ENCODE measurements around the gene SMCP.

SMCP gene

DNA sequence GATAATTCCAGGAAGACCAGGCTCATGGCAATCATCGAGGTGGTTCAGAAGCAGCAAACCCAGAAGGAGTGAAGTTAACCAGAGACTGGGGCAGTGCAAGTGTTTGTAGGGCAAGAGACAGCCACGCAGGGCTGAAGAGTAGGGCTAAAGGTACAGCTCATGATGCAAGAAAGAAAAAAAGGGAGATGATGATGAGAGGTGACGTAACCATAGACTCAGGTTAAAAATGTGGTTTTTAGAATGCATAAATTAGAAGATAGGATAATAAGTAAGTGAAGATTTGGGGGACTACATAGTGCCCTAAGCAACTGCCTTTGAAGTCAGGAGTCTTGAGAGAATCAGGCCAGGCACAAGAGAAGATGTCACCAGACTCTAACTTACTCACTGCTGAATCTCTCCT, 18.0 kb upstream of the SMCP start:
- TF ChIP-seq, protein P1, sequence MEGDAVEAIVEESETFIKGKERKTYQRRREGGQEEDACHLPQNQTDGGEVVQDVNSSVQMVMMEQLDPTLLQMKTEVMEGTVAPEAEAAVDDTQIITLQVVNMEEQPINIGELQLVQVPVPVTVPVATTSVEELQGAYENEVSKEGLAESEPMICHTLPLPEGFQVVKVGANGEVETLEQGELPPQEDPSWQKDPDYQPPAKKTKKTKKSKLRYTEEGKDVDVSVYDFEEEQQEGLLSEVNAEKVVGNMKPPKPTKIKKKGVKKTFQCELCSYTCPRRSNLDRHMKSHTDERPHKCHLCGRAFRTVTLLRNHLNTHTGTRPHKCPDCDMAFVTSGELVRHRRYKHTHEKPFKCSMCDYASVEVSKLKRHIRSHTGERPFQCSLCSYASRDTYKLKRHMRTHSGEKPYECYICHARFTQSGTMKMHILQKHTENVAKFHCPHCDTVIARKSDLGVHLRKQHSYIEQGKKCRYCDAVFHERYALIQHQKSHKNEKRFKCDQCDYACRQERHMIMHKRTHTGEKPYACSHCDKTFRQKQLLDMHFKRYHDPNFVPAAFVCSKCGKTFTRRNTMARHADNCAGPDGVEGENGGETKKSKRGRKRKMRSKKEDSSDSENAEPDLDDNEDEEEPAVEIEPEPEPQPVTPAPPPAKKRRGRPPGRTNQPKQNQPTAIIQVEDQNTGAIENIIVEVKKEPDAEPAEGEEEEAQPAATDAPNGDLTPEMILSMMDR (conservative IDR thresholded peaks at IDR 0.05; ENCODE audit: low read depth): no peak
- no peak for DNase-seq (ENCODE audit: low spot score)
- ChIA-PET CTCF (no interaction called here), POLR2A (ENCODE audit: low non-redundant PET) (no interaction called here)
- H3K27ac ChIP-seq: no peak overlapping the region

DNA sequence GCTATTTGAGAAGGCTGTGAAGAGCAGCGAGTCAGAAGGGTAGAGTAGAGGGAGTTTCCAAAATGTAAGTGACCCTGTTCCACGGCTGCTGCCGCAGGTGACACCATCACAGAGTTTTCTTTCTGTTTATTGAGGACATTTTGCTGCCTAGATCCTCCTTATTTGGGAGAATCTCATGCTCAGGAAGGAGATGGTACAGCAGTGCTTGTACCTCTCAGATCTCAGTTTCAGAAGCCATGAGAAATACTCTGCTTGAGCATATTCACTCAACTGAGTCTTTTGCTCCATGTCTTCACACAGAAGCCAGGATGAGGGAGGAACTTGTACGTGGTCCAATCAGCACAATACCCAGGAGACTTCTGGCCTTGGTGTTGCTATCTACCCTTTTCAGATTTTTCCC, 16.7 kb upstream of the SMCP start:
- CTCF ChIA-PET: interaction anchor here (0.6 kb wide), 1 partner anchor 364 kb away, joined by 3 read pairs; no protein-coding TSS in a partner anchor
- POLR2A ChIA-PET (ENCODE audit: low non-redundant PET): no interaction called here
- TF ChIP-seq, protein P1 (conservative IDR thresholded peaks at IDR 0.05; ENCODE audit: low read depth): no peak
- no peak for DNase-seq (ENCODE audit: low spot score)
- no peak overlapping the region for H3K27ac ChIP-seq

DNA sequence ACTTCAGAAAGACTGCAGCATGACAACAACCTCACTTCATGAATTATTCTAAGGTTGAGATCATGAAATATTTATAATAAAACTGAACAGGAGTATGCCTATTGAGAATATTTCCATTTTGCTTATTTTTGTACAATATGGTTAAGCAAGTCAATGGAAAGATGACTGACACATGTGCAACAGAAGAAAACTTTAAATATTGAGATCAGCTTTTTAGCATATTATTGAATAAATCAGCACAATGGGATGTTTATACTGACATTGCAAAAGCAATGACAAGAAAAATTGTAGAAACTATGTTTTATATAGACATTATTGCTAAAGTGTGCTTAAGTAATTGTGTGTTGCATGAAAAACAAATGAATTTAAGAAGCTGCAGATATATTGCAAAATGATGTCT, 13.7 kb upstream of the SMCP start:
- H3K27ac ChIP-seq: no peak overlapping the region
- ChIA-PET CTCF (no interaction called here), POLR2A (ENCODE audit: low non-redundant PET) (no interaction called here)
- DNase-seq (ENCODE audit: low spot score): no peak
- TF ChIP-seq, protein P1 (conservative IDR thresholded peaks at IDR 0.05; ENCODE audit: low read depth): no peak

DNA sequence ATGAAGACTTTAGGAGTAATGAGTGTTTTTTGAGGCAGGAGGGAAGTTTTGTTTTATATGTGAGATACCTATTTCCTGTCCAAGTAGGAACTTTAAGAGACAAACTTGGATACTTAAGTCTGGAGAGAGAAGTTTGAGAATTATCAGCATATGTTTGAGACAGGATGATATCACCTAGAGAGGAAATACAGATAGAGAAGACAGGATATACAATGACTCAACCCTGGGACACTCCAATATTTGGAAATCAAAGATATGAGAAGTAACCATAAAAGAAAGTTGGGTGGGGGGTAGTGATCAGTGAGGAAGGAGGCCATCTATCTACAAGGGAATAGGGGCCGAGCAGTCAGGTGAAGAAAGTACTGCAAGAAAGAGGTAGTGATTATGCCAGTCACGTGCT, 11.8 kb upstream of the SMCP start:
- ChIA-PET CTCF (interaction anchor here (0.5 to 0.7 kb wide), 2 partner anchors 212 to 239 kb away, joined by 3 to 6 read pairs; no protein-coding TSS in a partner anchor), POLR2A (ENCODE audit: low non-redundant PET) (no interaction called here)
- no peak for DNase-seq (ENCODE audit: low spot score)
- TF ChIP-seq, protein P1 (conservative IDR thresholded peaks at IDR 0.05; ENCODE audit: low read depth): no peak
- no peak overlapping the region for H3K27ac ChIP-seq

DNA sequence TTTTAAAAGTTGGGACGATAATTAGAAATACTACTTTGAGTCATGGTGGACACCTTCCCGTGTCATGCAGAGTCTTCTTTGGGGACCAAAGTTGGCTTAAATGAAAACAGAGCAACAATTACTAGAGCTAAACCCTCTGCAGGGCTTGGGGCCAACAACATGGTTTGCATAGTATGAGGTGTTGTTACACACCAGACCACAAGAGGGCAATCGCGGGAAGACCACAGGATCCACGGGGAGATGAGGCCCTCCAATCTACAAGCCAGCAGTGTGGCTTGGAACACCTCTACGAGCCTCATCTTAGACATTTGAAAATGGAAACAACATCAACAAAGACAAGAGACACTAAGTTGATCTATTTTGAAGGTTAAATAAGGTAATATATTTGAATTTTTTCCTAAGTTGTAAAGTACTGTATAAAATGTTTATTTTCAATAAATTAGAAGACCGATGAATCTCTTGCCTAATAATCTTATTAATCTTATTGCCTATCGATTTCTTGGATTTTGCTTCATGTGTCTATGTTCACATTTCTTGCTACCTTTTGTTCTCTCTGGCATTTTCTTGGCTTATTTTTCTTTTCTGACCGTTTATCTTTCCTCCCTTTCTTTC, 8.2 kb upstream of the SMCP start:
- TF ChIP-seq, protein P1 (conservative IDR thresholded peaks at IDR 0.05; ENCODE audit: low read depth): peak; percentile 86
- POLR2A ChIA-PET (ENCODE audit: low non-redundant PET): no interaction called here
- no peak overlapping the region for H3K27ac ChIP-seq
- peak; percentile 78 for DNase-seq (ENCODE audit: low spot score)
- CTCF ChIA-PET: interaction anchor here (0.6 to 4.6 kb wide), 23 partner anchors 9 to 806 kb away, joined by 3 to 37 read pairs (median 3); no protein-coding TSS in a partner anchor

DNA sequence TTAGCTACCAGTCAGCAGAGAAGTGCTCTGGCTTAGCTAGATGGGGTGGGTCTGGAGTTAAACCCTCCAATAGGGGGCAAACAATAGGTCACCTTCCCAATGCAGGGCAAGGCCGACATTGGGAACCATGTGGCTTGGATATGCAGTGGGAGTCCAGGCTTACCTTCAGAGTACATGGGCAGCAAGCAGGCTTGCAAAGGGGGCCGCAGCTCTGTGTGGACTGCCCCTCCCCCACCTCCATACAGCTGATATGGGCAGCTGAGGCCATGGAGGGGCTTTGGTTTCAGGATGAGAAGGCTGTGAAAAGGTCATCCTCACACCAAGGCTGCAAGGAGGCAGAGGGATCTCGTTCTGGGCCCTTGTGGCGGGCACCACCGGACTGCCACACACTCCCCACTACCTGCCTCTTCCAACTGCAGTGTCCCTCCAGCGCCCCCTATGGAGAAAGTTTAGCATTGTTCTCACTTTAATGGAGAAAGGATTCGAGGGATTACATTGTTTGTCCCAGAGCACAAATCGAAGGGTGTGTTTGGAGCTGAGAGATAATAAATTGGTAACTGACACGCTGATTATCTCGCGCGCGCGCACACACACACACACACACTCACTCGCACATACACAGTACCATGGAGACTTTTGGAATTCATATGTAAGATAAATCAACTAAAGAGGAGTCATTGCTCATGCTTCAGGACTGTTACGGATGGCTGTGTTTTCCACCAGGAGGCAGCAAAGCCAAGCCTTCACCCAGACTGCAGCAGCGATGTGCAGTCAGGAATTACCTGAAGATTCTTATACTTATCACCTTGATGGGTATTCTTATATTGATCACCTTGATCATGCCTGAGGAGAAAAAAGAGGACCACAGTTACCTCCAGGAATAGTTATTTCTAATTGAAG, 7.0 kb upstream of the SMCP start:
- TF ChIP-seq, protein P1 (conservative IDR thresholded peaks at IDR 0.05; ENCODE audit: low read depth): peak; percentile 66
- POLR2A ChIA-PET (ENCODE audit: low non-redundant PET): no interaction called here
- DNase-seq (ENCODE audit: low spot score): peak; percentile 64

More for the DNA sequence above, 7.0 kb upstream of the SMCP start:
- CTCF ChIA-PET: interaction anchor here (0.5 to 4.6 kb wide), 25 partner anchors 12 to 807 kb away, joined by 3 to 37 read pairs (median 3); no protein-coding TSS in a partner anchor
- no peak overlapping the region for H3K27ac ChIP-seq
